OCI-LY1 (cell line): ENCODE results near the gene WBP2.

ENCODE experiments used
- H2AFZ ChIP-seq: fragments of 200-600 bp; sonication (generic), shearing (Covaris generic); 2 replicates; pipeline ENCODE4 v1.6.0; 2014; ENCODE audit warnings: antibody characterized with exemption, mild to moderate bottlenecking, low read length
- H3F3A ChIP-seq: fragments of 200-600 bp; sonication (generic), shearing (Covaris generic); 2 replicates; pipeline ENCODE4 v1.6.0; 2014; ENCODE audit warnings: mild to moderate bottlenecking, antibody characterized with exemption, low read length, moderate library complexity; ENCODE audit not compliant: insufficient read depth
- H3K27ac ChIP-seq: fragments of 200-600 bp; sonication (generic); 2 replicates; pipeline ENCODE4 v1.5.1; 2014; ENCODE audit warnings: low read length, mixed run types, mild to moderate bottlenecking, low read depth; ENCODE audit not compliant: poor library complexity, severe bottlenecking
- H3K27me3 ChIP-seq: fragments of 200-600 bp; sonication (generic); 2 replicates; pipeline ENCODE4 v1.6.0; 2014; ENCODE audit warnings: antibody characterized with exemption, mild to moderate bottlenecking, low read length, moderate library complexity; ENCODE audit not compliant: insufficient read depth
- H3K36me3 ChIP-seq: fragments of 200-600 bp; sonication (generic); 2 replicates; pipeline ENCODE4 v1.6.1; 2014; ENCODE audit warnings: mild to moderate bottlenecking, antibody characterized with exemption, low read length, moderate library complexity, mixed read lengths; ENCODE audit not compliant: insufficient read depth
- H3K4me1 ChIP-seq: fragments of 200-600 bp; sonication (generic); 2 replicates; pipeline ENCODE4 v1.5.1; 2014; ENCODE audit warnings: mild to moderate bottlenecking, low read length, moderate library complexity; ENCODE audit not compliant: insufficient read depth, severe bottlenecking
- H3K4me2 ChIP-seq: fragments of 200-600 bp; sonication (generic), shearing (Covaris generic); 2 replicates; pipeline ENCODE4 v1.6.1; 2014; ENCODE audit warnings: low read length
- H3K4me3 ChIP-seq: fragments of 200-600 bp; sonication (generic); 2 replicates; pipeline ENCODE4 v1.5.1; 2014; ENCODE audit warnings: low read length, low read depth, mild to moderate bottlenecking, mixed read lengths; ENCODE audit not compliant: poor library complexity, severe bottlenecking
- H3K79me2 ChIP-seq: fragments of 200-600 bp; shearing (Covaris generic); 2 replicates; pipeline ENCODE4 v1.6.1; 2016; ENCODE audit warnings: mixed run types, low read length, mixed read lengths; ENCODE audit not compliant: insufficient read depth
- H3K9ac ChIP-seq: fragments of 200-600 bp; sonication (generic), shearing (Covaris generic); 2 replicates; pipeline ENCODE4 v1.6.1; 2014; ENCODE audit warnings: mild to moderate bottlenecking, low read length, mixed read lengths
- H3K9me2 ChIP-seq: fragments of 200-600 bp; sonication (generic), shearing (Covaris generic); 2 replicates; pipeline ENCODE4 v1.6.1; 2014; ENCODE audit warnings: low read depth, mild to moderate bottlenecking, low read length, mixed read lengths
- H3K9me3 ChIP-seq: fragments of 200-600 bp; shearing (Covaris generic); 2 replicates; pipeline ENCODE4 v1.6.1; 2014; ENCODE audit warnings: low read length, mixed read lengths
- H4K20me1 ChIP-seq: fragments of 200-600 bp; sonication (generic), shearing (Covaris generic); 2 replicates; pipeline ENCODE4 v1.6.0; 2016; ENCODE audit warnings: mild to moderate bottlenecking, low read length; ENCODE audit not compliant: insufficient read depth
- CTCF ChIP-seq: fragments of 200-600 bp; sonication (generic), shearing (Covaris generic); IDR thresholded peaks from 2 replicates; pipeline ENCODE4 v1.5.1; 2017; ENCODE audit warnings: mild to moderate bottlenecking, antibody characterized with exemption, low read length, moderate library complexity, mixed read lengths
- EZH2 ChIP-seq: fragments of 200-600 bp; sonication (generic), shearing (Covaris generic); IDR thresholded peaks from 2 replicates; pipeline ENCODE4 v1.8.0; 2017; ENCODE audit warnings: borderline replicate concordance, mixed run types, mild to moderate bottlenecking, antibody characterized with exemption, low read length, moderate library complexity, mixed read lengths

Gene WBP2

GRCh38 chr17:75829747-75830146 is 25.4 kb downstream of the WBP2 start:
- H3K27ac ChIP-seq = no peak overlapping the region
- H3K36me3 ChIP-seq = peaks cover 18% of the 10 kb centered on the region; the same call in 1 of the 2 replicates

GRCh38 chr17:75828741-75829140 is 26.4 kb downstream of the WBP2 start:
- H3K27ac ChIP-seq = peak overlapping the region; percentile 82
- H3K4me1 ChIP-seq = peaks cover 55% of the 10 kb centered on the region

More at GRCh38 chr17:75829747-75830146, 25.4 kb downstream of the WBP2 start:
- H3F3A ChIP-seq = no peaks in the 10 kb centered on the region
- H3K79me2 ChIP-seq = no peaks in the 10 kb centered on the region
- H3K9me2 ChIP-seq = no peaks in the 10 kb centered on the region
- no peaks in the 10 kb centered on the region for H3K9me3 ChIP-seq
- no peak overlapping the region for H3K4me3 ChIP-seq
- H2AFZ ChIP-seq = no peak overlapping the region
- H3K4me2 ChIP-seq = no peak overlapping the region
- no peak overlapping the region for H3K9ac ChIP-seq
- H3K27me3 ChIP-seq = 0 out of 2 replicates have a peak, but pooled peaks cover 5% of the 10 kb centered on the region
- TF ChIP-seq EZH2 = no peak
- TF ChIP-seq CTCF = no peak
- H4K20me1 ChIP-seq = no peaks in the 10 kb centered on the region
- peaks cover 55% of the 10 kb centered on the region for H3K4me1 ChIP-seq

GRCh38 chr17:75828076-75828400 is 27.1 kb downstream of the WBP2 start:
- H4K20me1 ChIP-seq = no peaks in the 10 kb centered on the region
- no peaks in the 10 kb centered on the region for H3K9me3 ChIP-seq
- H3K79me2 ChIP-seq = no peaks in the 10 kb centered on the region
- H3F3A ChIP-seq = no peaks in the 10 kb centered on the region
- no peaks in the 10 kb centered on the region for H3K27me3 ChIP-seq
- H2AFZ ChIP-seq = no peak overlapping the region
- H3K4me3 ChIP-seq = peak overlapping the region; percentile 49
- H3K27ac ChIP-seq = peak overlapping the region; percentile 82
- peak overlapping the region; percentile 69 for H3K4me2 ChIP-seq
- H3K9ac ChIP-seq = peak overlapping the region; percentile 54
- H3K9me2 ChIP-seq = no peaks in the 10 kb centered on the region
- H3K4me1 ChIP-seq = peaks cover 52% of the 10 kb centered on the region
- H3K36me3 ChIP-seq = peaks cover 33% of the 10 kb centered on the region; the same call in 1 of the 2 replicates
- TF ChIP-seq CTCF (no peak), EZH2 (no peak)

More at GRCh38 chr17:75828741-75829140, 26.4 kb downstream of the WBP2 start:
- Histone ChIP-seq H3K9ac (peak overlapping the region; percentile 54), H3K36me3 (peaks cover 26% of the 10 kb centered on the region; the same call in 1 of the 2 replicates), H3K9me3 (no peaks in the 10 kb centered on the region), H3K9me2 (no peaks in the 10 kb centered on the region), H4K20me1 (no peaks in the 10 kb centered on the region), H3K27me3 (0 out of 2 replicates have a peak, but pooled peaks cover 5% of the 10 kb centered on the region), H2AFZ (no peak overlapping the region), H3F3A (no peaks in the 10 kb centered on the region), H3K4me2 (peak overlapping the region; percentile 69), H3K4me3 (peak overlapping the region; percentile 49), H3K79me2 (no peaks in the 10 kb centered on the region)
- TF ChIP-seq EZH2 = no peak
- TF ChIP-seq CTCF = no peak
